Measurements from ENCODE around the gene ZNF630. TPM values are rescaled to one million over a fixed set of nuclear protein-coding genes. Genes with fewer than 3 reads are reported as not detected.

The ZNF630 gene
- total and polyA plus RNA-seq, 2 donors (not counting 3 experiments of a cell fraction or from before 2014, with no cell fraction given), result 0.87 to 1.6 TPM

- Histone ChIP-seq H3K27ac (ENCODE audit: insufficient read depth, low read depth, low read length) (no peak overlapping the region), H3K4me3 (replicated peaks in 1 of 3; ENCODE audit: insufficient read depth in 1 of 3, low read depth in 1 of 3, low read length in 3 of 3) (peak overlapping the region; percentile 50 to 68 (median 61)), H2AFZ (ENCODE audit: low read depth, low read length) (peak overlapping the region; percentile 91), H3K9me3 (replicated peaks; ENCODE audit: control insufficient read depth, insufficient read depth, low read length) (no peaks in the 10 kb centered on the region), H3K9ac (replicated peaks; ENCODE audit: extremely low read depth, insufficient read depth, low read length) (no peak overlapping the region), H3K4me2 (ENCODE audit: insufficient read depth, low read length) (peak overlapping the region; percentile 43), H3K27me3 (ENCODE audit: control insufficient read depth in 2 of 2, insufficient read depth in 2 of 2, low read length in 2 of 2) (no peaks in the 10 kb centered on the region), H4K20me1 (replicated peaks; ENCODE audit: control insufficient read depth, extremely low read depth, insufficient read depth, low read length) (no peaks in the 10 kb centered on the region), H3K36me3 (ENCODE audit: control insufficient read depth in 2 of 2, extremely low read depth in 1 of 2, insufficient read depth in 2 of 2, low read length in 2 of 2) (no peaks in the 10 kb centered on the region), H3K4me1 (ENCODE audit: control insufficient read depth, extremely low read depth, insufficient read depth, low read length) (peaks cover 3% of the 10 kb centered on the region), H3K9me1 (replicated peaks; ENCODE audit: control insufficient read depth, extremely low read depth, insufficient read depth, low read length) (no peaks in the 10 kb centered on the region), H3K79me2 (ENCODE audit: control insufficient read depth, insufficient read depth, low read length) (no peaks in the 10 kb centered on the region)
- TF ChIP-seq POLR2A (IDR thresholded peaks at IDR 0.05; ENCODE audit: low read depth, low read length) (no peak), MYC (IDR thresholded peaks at IDR 0.05; ENCODE audit: low read depth, low read length) (no peak), POLR2AphosphoS5 (IDR thresholded peaks at IDR 0.05; ENCODE audit: insufficient read depth, low read depth, low read length) (no peak), MAX (IDR thresholded peaks at IDR 0.05; ENCODE audit: insufficient read depth, insufficient read length) (no peak), JUN (IDR thresholded peaks at IDR 0.05; ENCODE audit: borderline replicate concordance, insufficient read depth, insufficient read length, low read depth) (no peak), CTCF (IDR thresholded peaks at IDR 0.05; ENCODE audit: extremely low read depth in 1 of 2, insufficient read depth in 1 of 2, low read depth in 1 of 2, low read length in 2 of 2) (no peak), FOS (IDR thresholded peaks at IDR 0.05; ENCODE audit: borderline replicate concordance, insufficient read depth, low read length) (no peak), GATA2 (IDR thresholded peaks at IDR 0.05; ENCODE audit: insufficient read depth, insufficient read length, low read depth, low read length) (no peak), EZH2 (IDR thresholded peaks at IDR 0.05; ENCODE audit: borderline replicate concordance, low read depth, low read length, severe bottlenecking) (no peak)
- ChIA-PET CTCF (no interaction called here), POLR2A (no interaction called here)
- FAIRE-seq, result no peak
- no peak for DNase-seq (ENCODE audit: low read depth, low spot score)
- intact Hi-C loops (cut with micrococcal nuclease), result no loop called here
- BruUV-seq (replicated peaks), result no TSS peak
- dilution Hi-C loops (cut with MboI; ENCODE audit: extremely low pct_ligation_motif_present, low sequenced_read_pairs), result no loop called here
These were observed 656 bp upstream of the ZNF630 start for GRCh38 chrX:48071986-48072605.

All from endothelial cell of umbilical vein (primary cell).